HG03025 (cell line): Measurements from ENCODE around the gene L1TD1.
"Not testable (repeated sequence)": the region's sequence is repeated elsewhere in the genome, so short reads cannot be mapped to it uniquely, and the experiment has no call there.

Experiments used
- ATAC-seq: cut with Tn5 transposase; IDR thresholded peaks from one replicate; pipeline ENCODE4 v1.9.1; 2021; ENCODE audit warnings: mild to moderate bottlenecking, moderate library complexity; ENCODE audit not compliant: unreplicated experiment, low FRiP score

L1TD1 gene

GRCh38 chr1:62233926-62234450 is 39.3 kb downstream of the L1TD1 start:
- ATAC-seq: no peak

DNA sequence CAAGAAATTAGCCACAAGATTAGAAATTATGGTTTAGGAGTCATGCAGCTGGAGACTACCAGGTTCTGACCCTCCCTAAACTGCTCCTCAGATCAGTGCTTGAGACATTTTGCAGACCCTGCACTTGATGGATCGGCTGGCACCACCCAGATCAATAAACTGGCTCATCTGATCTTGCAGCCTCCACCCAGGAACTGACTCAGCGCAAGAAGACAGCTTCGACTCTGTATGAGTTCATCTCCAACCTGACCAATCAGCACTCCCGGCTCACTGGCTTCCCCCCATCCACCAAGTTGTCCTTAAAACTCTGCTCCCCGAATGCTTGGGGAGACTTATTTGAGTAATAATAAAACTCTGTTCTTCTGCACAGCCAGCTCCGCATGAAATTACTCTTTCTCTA is 40.0 kb downstream of the L1TD1 start:
- no peak for ATAC-seq

- no peak for ATAC-seq
Observed at GRCh38 chr1:62235576-62235975, 40.9 kb downstream of the L1TD1 start.

DNA sequence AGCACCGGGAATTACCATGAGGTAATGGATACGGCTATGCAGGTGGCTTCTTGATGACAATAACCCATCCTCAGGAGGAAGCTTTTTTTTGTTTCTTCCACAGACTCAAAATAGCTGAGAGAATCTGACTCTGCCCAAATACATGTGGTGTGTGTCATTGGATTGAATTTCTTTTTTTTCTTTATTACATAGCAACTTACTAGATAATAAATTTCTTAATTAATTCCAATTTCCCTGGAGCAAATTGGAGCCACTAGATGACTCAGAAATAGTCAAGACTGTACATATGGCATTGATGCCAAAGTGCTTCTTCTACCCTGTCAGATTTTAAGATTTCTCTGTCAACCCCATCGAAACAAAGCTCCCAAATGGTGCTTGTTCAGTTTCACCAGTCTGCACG is 42.7 kb downstream of the L1TD1 start:
- no peak for ATAC-seq

DNA sequence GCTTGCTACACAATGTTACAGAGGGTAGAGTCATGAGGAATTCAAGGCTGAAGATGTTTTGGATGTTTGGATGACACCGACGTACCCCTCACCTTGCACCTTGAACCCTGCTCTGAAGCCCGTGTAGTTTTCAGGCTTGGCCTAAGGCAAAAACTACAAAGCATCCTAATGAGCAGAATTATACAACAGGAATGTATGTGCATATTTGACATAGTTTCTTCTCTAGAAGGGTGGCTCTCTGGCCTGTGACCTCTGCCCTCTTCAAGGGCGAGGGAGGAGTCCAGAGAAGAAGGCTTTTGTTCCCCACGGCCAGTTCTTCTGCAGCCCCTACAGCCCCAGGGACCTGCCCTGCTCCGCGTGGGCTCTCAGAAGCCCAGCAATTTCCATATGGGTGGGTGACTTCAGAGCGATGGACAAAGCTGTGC is 43.3 kb downstream of the L1TD1 start:
- no peak for ATAC-seq

DNA sequence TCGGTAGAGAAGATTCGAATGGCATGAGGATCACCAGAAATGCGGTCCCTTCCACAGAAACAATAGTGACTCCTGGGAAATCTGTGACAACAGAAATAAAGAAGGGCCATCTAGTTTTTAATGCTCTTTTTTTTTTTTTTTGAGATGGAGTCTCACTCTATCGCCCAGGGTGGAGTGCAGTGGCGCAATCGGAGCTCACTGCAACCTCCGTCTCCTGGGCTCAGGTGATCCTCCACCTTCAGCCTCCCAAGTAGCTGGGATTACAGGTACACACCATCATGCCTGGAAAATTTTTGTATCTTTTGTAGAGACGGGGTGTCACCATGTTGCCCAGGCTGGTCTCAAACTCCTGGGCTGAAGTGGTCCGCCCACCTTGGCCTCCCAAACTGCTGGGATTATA is 43.9 kb downstream of the L1TD1 start:
- no peak for ATAC-seq

- ATAC-seq: not testable (repeated sequence)
Observed at GRCh38 chr1:62239652-62240403, 45.2 kb downstream of the L1TD1 start.

DNA sequence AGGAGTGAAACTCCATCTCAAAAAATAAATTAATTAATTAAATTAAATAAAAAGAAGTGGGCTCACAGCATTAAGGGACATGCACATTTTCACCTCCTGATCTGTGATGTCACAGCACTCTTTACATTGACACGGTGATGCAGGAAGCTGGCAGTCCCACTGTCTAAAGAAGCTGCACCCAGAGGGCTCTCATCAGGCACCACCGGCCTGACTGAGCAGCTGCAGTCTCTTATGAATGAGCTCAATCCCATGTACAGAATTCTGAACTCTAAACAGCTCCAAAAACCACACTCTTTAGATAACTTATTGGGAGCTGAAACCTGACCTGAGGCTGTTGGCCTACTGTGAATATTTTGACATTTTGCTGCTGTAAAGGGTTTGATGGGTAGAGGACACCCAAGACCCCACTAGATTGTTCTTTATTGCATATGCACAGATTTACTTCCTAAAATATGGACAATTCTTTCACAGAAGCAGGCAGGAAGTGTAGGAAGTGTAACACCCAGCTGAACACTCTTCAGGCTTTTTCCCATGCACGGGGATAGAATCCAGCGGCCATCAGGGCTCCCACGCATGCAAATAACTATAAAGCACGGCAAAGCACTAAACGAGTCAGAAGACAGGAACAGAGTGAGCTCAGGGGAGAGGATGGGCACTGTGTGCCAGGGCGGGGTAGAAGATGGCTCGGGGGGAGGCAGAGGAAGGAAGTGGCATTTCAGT is 46.2 kb downstream of the L1TD1 start:
- ATAC-seq: no peak

DNA sequence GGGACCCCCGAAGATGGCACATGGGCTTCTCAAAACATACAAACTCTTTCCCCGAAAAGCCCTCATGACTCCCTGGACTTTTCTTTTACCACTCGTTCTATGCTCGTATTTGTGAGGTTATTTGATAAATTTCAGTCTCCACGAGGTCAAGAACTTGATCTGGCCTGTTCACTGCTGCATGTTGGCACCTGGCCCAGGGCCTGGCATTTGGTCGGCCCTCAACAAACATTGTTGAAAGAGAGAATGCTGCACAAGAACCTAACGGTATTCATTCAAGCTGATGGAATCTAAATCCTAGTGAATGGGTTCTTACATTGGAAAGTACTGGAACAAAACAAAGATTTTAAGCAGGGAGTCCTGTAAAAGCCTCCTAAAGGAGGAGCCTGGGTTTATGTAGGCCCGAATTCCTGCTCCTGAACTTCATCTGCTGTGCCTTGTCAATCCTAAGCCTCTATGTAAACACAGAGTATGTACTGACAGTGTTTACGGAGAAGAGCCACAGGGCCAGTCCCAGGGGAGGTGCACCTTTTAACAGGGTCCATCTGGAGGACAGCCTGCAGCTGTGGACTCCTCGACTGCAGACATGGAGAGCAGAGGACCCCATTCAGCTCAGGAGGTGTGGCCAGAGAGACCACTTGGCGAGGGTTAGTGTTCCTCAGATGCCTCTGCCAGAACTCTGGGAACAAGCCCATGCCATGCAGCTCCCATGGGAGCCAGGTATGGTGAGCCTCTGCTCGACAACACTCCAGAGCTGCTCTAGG is 46.9 kb downstream of the L1TD1 start:
- no peak for ATAC-seq

GRCh38 chr1:62244380-62244779 is 49.7 kb downstream of the L1TD1 start:
- not testable (repeated sequence) for ATAC-seq

- ATAC-seq: no peak
Observed at GRCh38 chr1:62245201-62245600, 50.6 kb downstream of the L1TD1 start.

DNA sequence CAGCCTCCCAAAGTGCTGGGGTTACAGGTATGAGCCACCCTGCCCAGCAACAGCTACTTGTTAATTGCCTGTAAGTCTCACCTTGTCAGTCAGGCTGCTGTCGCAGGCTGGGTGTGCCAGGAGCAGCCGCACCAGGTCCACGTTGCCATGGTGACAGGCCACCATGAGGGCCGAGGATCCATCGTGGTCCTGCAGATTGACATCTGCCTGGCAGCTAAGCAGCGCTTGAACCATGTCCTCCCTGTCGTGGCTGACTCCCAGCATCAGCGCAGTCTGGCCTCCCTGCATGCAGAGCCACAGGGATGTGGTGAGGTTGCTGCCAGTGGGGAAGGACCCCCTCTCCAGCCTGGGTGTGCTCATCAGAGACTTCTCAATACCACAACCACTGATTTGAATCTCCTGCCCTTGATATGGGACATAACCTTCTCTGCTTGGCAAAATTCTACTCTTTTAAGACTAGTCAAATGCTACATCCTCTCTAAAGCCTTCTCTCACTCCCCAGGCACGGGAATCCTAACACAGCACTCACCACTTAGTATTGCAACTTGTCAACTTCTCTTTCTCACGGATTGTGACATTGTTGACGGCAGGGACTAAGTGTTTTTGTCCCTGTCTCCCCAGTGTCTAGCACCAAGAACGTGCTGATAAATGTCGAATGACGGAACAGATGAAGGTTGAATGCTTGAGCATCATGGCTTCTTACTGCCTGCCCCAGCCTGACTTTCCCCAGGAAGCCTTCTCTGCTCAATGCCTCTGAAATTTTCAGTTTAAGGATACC is 52.9 kb downstream of the L1TD1 start:
- ATAC-seq: no peak

DNA sequence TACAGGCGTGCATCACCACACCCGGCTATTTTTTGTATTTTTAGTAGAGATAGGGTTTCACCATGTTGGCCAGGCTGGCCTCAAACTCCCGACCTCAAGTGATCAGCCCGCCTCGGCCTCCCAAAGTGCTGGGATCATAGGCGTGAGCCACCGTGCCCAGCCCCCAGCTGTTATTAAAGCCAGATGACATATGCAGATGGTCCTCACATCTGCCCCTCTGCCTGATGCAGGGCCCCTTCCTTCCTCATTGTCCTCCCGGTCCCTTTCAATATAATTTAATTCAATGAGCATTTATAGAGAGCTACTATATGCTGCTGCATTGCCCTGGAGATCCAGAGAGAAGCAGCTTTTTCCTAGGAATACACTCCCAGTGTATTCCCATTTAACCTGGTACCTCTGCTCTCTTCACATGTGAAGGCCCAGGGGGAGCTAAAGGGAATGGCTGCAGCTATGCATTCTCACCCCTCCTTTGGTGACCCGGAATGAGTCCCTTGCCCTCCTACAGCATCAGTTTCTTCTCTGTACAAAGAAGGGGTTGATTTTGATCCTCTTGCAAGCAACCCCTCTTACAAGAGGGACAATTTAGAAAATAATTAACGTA is 55.6 kb downstream of the L1TD1 start:
- no peak for ATAC-seq

- ATAC-seq: no peak
Observed at GRCh38 chr1:62259551-62259950, 64.9 kb downstream of the L1TD1 start.

- ATAC-seq: no peak
Observed at GRCh38 chr1:62260688-62261087, 66.0 kb downstream of the L1TD1 start.
